Activated CD4-positive, alpha-beta T cell treated with anti-CD3 and anti-CD28 coated beads, Interleukin-2, amount 50 U/mL, for 48 hours (primary cell): ENCODE results near the gene NOS3.

Experiments used
- DNase-seq, 2 experiments: peaks; one replicate each; pipeline ENCODE4 v3.0.0-alpha.2; 2020

NOS3 gene

DNA sequence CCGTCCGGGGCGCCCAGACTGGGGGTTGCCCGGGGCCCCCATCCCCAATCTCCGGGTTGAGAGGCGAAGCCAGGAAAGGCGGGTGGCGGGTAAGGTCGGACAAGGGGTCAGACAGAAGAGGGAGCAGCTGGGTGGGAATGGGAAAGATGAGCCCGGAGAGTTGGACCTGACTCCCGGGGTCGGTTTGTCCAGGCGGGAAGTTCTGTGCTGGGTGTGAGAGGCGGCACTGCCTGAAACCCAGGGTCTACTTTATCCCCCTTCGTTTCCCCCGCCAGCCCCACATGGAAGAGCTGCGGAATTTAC, 69.2 kb downstream of the NOS3 start:
- no peak for DNase-seq

DNA sequence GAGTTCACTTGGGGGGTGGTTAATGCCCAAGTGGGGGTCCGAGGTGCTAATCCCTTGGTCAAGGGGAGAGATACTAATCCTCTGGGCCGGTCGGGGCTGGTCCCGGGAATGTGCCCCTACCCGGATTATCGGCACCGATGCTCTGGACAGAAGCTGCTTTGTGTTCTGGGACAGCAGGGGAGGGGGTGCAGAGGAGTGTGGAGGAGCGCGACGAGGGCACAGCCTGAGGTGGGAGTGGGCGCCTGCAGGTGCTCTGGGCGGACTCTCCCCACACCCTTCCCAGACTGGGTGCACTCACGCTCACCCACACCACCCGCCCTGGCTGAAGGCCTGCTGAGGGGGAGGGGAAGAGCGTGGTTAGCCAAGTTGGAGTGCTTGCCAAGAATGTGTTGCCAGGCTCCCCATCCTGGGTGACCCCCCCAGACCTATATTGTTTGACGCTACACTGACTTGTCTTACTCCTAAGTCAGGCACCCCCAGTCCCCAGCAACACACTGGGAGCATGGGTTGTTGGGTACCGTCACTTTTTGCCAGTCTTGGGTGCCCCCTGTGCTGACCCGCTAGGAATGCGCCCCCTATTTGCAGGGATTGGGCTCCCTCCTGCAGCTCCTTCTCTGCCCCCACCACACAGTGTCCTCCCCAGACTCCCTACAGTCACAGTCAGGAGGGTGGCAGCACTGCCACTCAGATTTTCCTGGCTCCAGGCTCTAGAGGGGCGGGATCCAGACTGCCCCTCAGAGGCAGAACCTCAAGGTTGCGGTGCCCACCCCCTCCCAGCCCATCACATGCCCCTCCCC, 69.8 kb downstream of the NOS3 start:
- DNase-seq, result peak in 1 of 2 experiments; percentile 34

DNA sequence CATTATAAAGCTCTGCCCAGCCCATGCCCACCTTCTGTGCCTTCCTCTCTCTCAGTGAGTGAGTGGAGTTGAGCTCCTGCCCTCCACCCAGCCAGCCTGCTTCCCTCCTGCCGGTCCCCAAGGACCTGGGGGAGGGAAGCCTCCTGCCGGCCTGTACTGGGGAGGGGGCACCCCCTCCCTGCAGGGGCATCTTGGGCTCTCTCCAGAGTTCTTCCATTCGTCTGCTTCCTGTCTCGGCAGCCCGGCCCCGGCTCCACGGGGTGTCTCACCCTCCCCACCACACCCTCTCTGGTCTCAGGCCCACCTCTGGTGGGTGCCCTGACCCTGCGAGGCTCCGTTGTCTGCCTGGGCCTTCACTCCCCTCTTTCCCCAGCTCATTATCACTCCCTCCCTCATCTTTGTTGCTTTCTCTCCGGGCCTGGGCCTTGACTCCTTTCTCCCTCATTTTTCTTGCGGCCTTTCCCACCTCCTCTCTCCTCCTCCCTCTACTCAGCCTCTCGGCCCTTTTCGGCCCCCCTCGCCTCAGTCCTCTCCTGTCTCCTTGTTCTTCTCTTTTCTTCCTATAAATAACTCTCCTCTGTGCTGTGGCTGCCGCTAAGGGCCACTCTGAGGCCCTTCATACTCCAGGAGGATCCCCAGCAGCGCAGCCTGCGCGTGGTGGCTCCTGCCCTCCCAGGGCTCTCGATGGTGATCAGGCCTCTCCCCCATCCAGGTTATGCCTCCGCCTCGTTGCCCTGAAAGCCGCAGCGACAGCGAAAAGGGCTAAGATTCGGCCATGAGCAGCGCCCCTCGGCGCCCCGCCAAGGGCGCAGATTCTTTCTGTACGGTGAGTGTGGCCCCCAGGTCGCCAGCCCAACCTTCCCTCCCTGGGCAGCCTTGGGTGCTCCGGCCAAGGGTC, 70.6 kb downstream of the NOS3 start:
- DNase-seq, result no peak

DNA sequence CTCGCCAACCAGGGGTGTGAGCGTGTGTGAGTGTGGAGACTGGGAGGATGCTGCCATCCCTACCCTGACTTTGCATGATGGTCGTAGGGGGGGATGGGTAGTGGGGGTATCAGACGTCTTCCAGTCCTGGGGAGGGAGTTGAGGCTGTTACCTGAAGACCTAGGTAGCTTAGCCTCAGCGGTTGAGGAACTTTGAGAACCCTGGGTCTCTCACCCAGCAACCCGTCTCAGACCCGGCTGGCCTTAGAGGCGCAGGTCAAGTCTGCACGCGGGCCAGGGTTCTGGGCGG, 71.2 kb downstream of the NOS3 start:
- no peak for DNase-seq

DNA sequence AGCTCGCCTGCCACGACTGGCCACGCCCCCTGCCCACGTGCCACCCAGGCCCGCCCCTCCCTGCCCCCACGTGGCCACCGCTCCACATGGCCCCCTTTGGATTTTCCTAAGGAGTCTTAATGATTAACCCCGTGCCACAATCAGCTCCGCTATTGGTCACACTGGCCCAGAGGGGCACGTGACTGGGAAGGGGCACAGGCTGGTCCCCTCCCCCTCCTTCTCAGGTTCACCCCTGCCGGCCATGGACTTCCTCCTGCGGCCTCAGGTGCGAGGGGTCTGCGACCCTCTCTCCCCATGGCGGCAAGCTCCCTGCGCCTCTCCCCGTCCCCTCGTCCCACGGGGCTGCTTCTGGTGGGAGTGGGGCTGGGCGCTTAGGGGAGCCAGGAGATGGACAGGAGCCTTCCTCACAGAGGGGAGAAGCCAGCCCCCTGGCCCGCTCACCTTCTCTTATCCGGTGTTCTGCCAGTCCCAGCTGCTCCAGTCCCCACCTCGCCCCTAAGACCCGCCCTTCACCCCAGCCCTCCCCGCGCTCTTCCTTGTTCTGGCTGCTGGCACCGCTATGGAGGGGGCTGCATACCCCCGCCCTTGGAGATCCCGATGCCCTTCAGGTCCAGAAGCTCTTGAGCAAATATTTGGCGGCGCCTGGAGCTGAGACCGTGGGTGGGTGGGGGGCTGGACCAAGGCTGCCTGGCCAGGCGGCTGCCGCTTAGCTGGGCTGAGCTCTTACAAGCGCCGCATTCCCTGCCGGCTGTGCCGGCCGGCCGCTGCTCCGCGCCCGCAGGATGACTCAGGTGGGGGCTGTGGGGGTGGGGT, 71.8 kb downstream of the NOS3 start:
- DNase-seq, result no peak

DNA sequence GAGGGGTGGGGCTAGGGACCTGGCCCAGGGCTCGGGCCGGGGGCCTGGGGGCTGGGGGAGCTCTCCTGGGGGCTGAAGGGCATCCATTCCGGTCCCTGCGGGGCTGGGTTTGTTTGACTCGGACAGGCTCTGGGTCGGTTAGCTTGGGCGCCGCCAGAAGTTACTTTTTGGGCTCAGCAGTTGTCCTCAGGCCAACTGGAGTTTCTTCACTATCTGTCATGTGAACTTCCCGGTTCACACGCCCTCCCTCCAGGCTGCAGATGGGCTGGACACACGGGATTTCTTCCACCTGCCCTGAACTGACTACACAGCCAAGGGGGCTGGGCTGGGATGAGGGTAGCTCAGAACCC, 72.4 kb downstream of the NOS3 start:
- DNase-seq, result no peak
